ENCODE data around the gene KPNA4. TPM values are rescaled to one million over a fixed set of nuclear protein-coding genes. Genes with fewer than 3 reads are reported as not detected.

Gene KPNA4
- total and polyA plus RNA-seq, 2 of the 4 experiments (the other 2 are of a cell fraction) = 12.9 to 46.1 TPM

DNA sequence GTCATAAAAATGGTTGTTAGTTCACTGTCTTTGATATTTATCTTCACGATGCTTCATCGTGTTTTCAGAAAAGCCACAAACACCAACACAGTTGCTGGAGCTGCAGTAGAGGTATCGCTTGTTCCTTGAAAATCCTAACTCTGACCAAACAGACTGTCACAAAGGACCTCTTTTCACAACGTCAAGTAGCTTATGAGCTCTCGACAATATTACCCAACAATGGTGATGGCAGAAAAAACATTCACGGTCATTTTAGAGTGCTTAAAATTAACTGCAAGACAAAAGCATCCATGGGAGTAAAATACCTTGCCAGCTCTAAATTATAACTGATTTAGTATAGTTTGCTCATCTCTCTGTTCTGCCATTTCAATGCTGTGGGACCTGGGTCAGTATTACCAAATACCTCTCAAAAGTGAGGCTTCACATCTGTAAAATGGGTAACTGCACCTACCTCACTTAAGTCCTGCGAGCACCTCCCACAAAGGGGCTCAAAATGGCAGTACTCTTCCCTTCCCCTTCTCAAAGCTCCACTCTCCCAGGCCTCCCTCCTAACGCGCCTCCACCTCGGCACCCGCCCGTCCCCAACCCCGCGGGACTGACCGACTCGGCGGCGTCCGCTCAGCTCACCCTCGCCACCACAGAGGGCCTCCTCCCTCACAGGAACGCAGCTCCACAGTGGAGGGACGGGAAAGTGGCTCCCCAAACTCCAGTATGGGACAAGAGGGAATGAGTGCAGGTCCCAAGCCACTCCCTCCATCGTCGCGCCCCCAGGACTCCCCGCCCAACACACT is 116.3 kb downstream of the KPNA4 start:
- BruUV-seq (replicated peaks) = TSS peak; percentile 50
- WGBS, 2 experiments (ENCODE audit: extremely low coverage in 2 of 2, insufficient read length in 1 of 2) = 0% methylated on average over 5 of the region's 26 CpGs; no CpG with 5 or more reads in 1 of the 2 experiments
- POLR2A ChIA-PET (ENCODE audit: unreplicated experiment) = interaction anchor here (0.5 to 1.1 kb wide), 2 partner anchors 53 to 286 kb away, joined by 4 read pairs; no protein-coding TSS in a partner anchor
- Histone ChIP-seq H3K4me2 (ENCODE audit: low read depth, low read length) (peak overlapping the region; percentile 70), H2AK9ac (replicated peaks; ENCODE audit: low read depth, low read length, poor library complexity) (peak overlapping the region; percentile 99), H3K9ac (ENCODE audit: low read depth, low read length) (peak overlapping the region; percentile 54), H2BK120ac (ENCODE audit: low read depth, low read length) (peak overlapping the region; percentile 95), H3K79me1 (ENCODE audit: low read depth in 1 of 2, low read length in 2 of 2) (peaks cover 6 to 33% of the 10 kb centered on the region in 2 experiments; a peak in 2 of 4 replicates), H3K4me3 (ENCODE audit: insufficient read depth, low read depth, low read length) (peak overlapping the region; percentile 68), H3K9me3 (ENCODE audit: control insufficient read depth, insufficient read depth, low read length) (no peaks in the 10 kb centered on the region), H2BK15ac (ENCODE audit: low read depth, low read length) (peak overlapping the region; percentile 61; the same call in 2 of the 3 replicates), H2BK20ac (ENCODE audit: low read depth, low read length) (peak overlapping the region; percentile 87), H4K91ac (ENCODE audit: insufficient read depth, low read depth, low read length) (peak overlapping the region; percentile 94), H3K14ac (replicated peaks; ENCODE audit: low read depth, low read length) (peak overlapping the region; percentile 98), H3K27me3 (ENCODE audit: control insufficient read depth, insufficient read depth, low read length) (no peaks in the 10 kb centered on the region), H4K5ac (ENCODE audit: low read depth, low read length) (peak overlapping the region; percentile 92; the same call in 1 of the 2 replicates), H3K4me1 (ENCODE audit: control insufficient read depth, insufficient read depth, low read length) (peaks cover 10% of the 10 kb centered on the region), H3K27ac (ENCODE audit: insufficient read depth, low read length) (peak overlapping the region; percentile 65), H2AFZ (replicated peaks; ENCODE audit: low read length, poor library complexity) (peak overlapping the region; percentile 98), H3K18ac (ENCODE audit: low read depth, low read length) (peak overlapping the region; percentile 65), H3K23ac (ENCODE audit: low read depth, low read length) (peak overlapping the region; percentile 97), H2AK5ac (ENCODE audit: low read depth, low read length) (peak overlapping the region; percentile 41), H3K36me3 (ENCODE audit: control insufficient read depth, insufficient read depth, low read length) (peaks cover 3% of the 10 kb centered on the region; the same call in 1 of the 2 replicates), H4K20me1 (ENCODE audit: insufficient read depth, low read length) (peaks cover 7% of the 10 kb centered on the region; the same call in 1 of the 2 replicates), H2BK5ac (ENCODE audit: low read depth, low read length, poor library complexity, severe bottlenecking) (peak overlapping the region; percentile 90), H3K9me1 (ENCODE audit: insufficient read depth, low read length) (peaks cover 6% of the 10 kb centered on the region; the same call in 1 of the 2 replicates), H3K4ac (ENCODE audit: low read depth, low read length) (peak overlapping the region; percentile 95), H3K56ac (ENCODE audit: extremely low read depth, insufficient read depth, low read length) (peak overlapping the region; percentile 95), H4K8ac (ENCODE audit: low read depth in 2 of 2, low read length in 2 of 2) (peak overlapping the region; percentile 12 to 70)
- in situ Hi-C loops (cut with MboI; ENCODE audit: low sequenced_read_pairs) (no loop called here), intact Hi-C loops (cut with micrococcal nuclease) (loop anchor here (1.0 to 2.0 kb wide), 3 partner anchors 30 to 46 kb away; no protein-coding TSS in a partner anchor), dilution Hi-C loops (cut with HindIII; ENCODE audit: low sequenced_read_pairs, unreplicated experiment) (no loop called here)
- CTCF ChIA-PET = interaction anchor here (1.0 kb wide), 1 partner anchor 31 kb away, joined by 4 read pairs; no protein-coding TSS in a partner anchor
- TF ChIP-seq MXI1 (IDR thresholded peaks at IDR 0.05; ENCODE audit: borderline replicate concordance, low read depth, low read length) = no peak
- TF ChIP-seq CEBPB (IDR thresholded peaks at IDR 0.05; ENCODE audit: low read depth, low read length) = 0 out of 2 replicates have a peak, but pooled peaks have one; percentile 18
- TF ChIP-seq, protein P1, sequence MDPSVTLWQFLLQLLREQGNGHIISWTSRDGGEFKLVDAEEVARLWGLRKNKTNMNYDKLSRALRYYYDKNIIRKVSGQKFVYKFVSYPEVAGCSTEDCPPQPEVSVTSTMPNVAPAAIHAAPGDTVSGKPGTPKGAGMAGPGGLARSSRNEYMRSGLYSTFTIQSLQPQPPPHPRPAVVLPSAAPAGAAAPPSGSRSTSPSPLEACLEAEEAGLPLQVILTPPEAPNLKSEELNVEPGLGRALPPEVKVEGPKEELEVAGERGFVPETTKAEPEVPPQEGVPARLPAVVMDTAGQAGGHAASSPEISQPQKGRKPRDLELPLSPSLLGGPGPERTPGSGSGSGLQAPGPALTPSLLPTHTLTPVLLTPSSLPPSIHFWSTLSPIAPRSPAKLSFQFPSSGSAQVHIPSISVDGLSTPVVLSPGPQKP (IDR thresholded peaks at IDR 0.05; ENCODE audit: borderline replicate concordance, low read depth, low read length) = no peak
- no peak for TF ChIP-seq FOS (IDR thresholded peaks at IDR 0.05; ENCODE audit: low read depth, low read length)
- ATAC-seq (ENCODE audit: low read depth) (peak; percentile 55), DNase-seq (peak; percentile 55)

Measured in IMR-90 (cell line).